Brain microvascular endothelial cell (primary cell): ENCODE data around the gene PLCG1.

ENCODE experiments used
- DNase-seq: peaks from one replicate; pipeline ENCODE4 v3.0.0-alpha.2; 2020
- H3K27ac ChIP-seq: fragments of 250-450 bp; sonication (Bioruptor Pico); 2 replicates; pipeline ENCODE4 v1.5.1; 2020; ENCODE audit warnings: mild to moderate bottlenecking, moderate library complexity
- H3K27me3 ChIP-seq: fragments of 250-450 bp; sonication (Bioruptor Pico); replicated peaks from 2 replicates; pipeline ENCODE4 v1.5.1; 2020; ENCODE audit warnings: mild to moderate bottlenecking
- H3K36me3 ChIP-seq: fragments of 250-450 bp; sonication (Bioruptor Pico); replicated peaks from 2 replicates; pipeline ENCODE4 v1.5.1; 2020; ENCODE audit warnings: mild to moderate bottlenecking
- H3K4me3 ChIP-seq: 2 replicates; pipeline ENCODE4 v1.5.1; 2011; ENCODE audit warnings: low read depth, mild to moderate bottlenecking, control low read depth, low read length, moderate library complexity
- CTCF ChIP-seq: IDR thresholded peaks from 2 replicates; pipeline ENCODE4 v1.5.1; 2011; ENCODE audit warnings: low read depth, mild to moderate bottlenecking, moderate library complexity, low read length, control low read depth, inconsistent platforms; ENCODE audit errors: missing control alignments
- in situ Hi-C: cut with HindIII; loops from 2 replicates; pipeline ENCODE4 v1.10.0; 2017; ENCODE audit warnings: low sequenced_read_pairs, low pct_ligation_motif_present

PLCG1 gene

GRCh38 chr20:41134362-41135186 lies 2.8 kb upstream of the PLCG1 start:
- peaks cover 12% of the 10 kb centered on the region for H3K36me3 ChIP-seq
- no peak for TF ChIP-seq CTCF
- no peaks in the 10 kb centered on the region for H3K27me3 ChIP-seq
- no peak overlapping the region for H3K4me3 ChIP-seq
- in situ Hi-C loops = no loop called here
- no peak for DNase-seq
- no peak overlapping the region for H3K27ac ChIP-seq

GRCh38 chr20:41135187-41135887 lies 2.0 kb upstream of the PLCG1 start:
- DNase-seq = no peak
- in situ Hi-C loops = no loop called here
- H3K27ac ChIP-seq = no peak overlapping the region
- no peak overlapping the region for H3K4me3 ChIP-seq
- TF ChIP-seq CTCF = peak; percentile 88
- H3K36me3 ChIP-seq = peaks cover 8% of the 10 kb centered on the region
- H3K27me3 ChIP-seq = no peaks in the 10 kb centered on the region

GRCh38 chr20:41135888-41136679 lies 1.3 kb upstream of the PLCG1 start:
- peak overlapping the region; percentile 72 for H3K4me3 ChIP-seq
- TF ChIP-seq CTCF = no peak
- in situ Hi-C loops = no loop called here
- H3K27me3 ChIP-seq = no peaks in the 10 kb centered on the region
- H3K36me3 ChIP-seq = peaks cover 8% of the 10 kb centered on the region
- no peak for DNase-seq
- peak overlapping the region; percentile 84 for H3K27ac ChIP-seq

GRCh38 chr20:41137614-41138474 lies 501 bp downstream of the PLCG1 start:
- Histone ChIP-seq H3K4me3 (peak overlapping the region; percentile 72), H3K27ac (peak overlapping the region; percentile 84)
- DNase-seq = peak; percentile 27

More at GRCh38 chr20:41137614-41138474, 501 bp downstream of the PLCG1 start:
- Histone ChIP-seq H3K27me3 (no peaks in the 10 kb centered on the region), H3K36me3 (no peaks in the 10 kb centered on the region)
- TF ChIP-seq CTCF = no peak
- in situ Hi-C loops = no loop called here
